Astrocyte (in vitro differentiated cells and primary cell): Measurements from ENCODE around the gene MEGF11. TPM values are rescaled to one million over a fixed set of nuclear protein-coding genes. Genes with fewer than 3 reads are reported as not detected.

Source experiments
- DNase-seq: peaks from one replicate; pipeline ENCODE4 v3.0.0-alpha.2; 2010; ENCODE audit warnings: low read depth
- FAIRE-seq: peaks from 2 replicates; lab custom pipeline; 2011; peaks lifted over from hg19 to GRCh38; lab: Jason Lieb, UNC
- H2AFZ ChIP-seq: 2 replicates; pipeline ENCODE4 v1.6.0; 2012; ENCODE audit warnings: low read depth, low read length, inconsistent platforms
- H3K27ac ChIP-seq: 2 replicates; pipeline ENCODE4 v1.5.1; 2011; ENCODE audit warnings: low read depth, low read length, inconsistent platforms
- H3K27me3 ChIP-seq: 2 replicates; pipeline ENCODE4 v1.6.0; 2011; ENCODE audit warnings: low read length, inconsistent platforms; ENCODE audit not compliant: insufficient read depth
- H3K36me3 ChIP-seq: 2 replicates; pipeline ENCODE4 v1.5.1; 2011; ENCODE audit warnings: low read length, inconsistent platforms; ENCODE audit not compliant: insufficient read depth
- H3K4me1 ChIP-seq: 2 replicates; pipeline ENCODE4 v1.5.1; 2011; ENCODE audit warnings: low read length, inconsistent platforms; ENCODE audit not compliant: insufficient read depth
- H3K4me2 ChIP-seq: 2 replicates; pipeline ENCODE4 v1.6.0; 2012; ENCODE audit warnings: low read length, inconsistent platforms
- H3K4me3 ChIP-seq: 2 replicates; pipeline ENCODE4 v1.5.1; 2011; ENCODE audit warnings: low read depth, mild to moderate bottlenecking, low read length, inconsistent platforms; ENCODE audit not compliant: insufficient read depth
- H3K79me2 ChIP-seq: 2 replicates; pipeline ENCODE4 v1.6.0; 2012; ENCODE audit warnings: mild to moderate bottlenecking, low read length, inconsistent platforms; ENCODE audit not compliant: insufficient read depth
- H3K9ac ChIP-seq: 2 replicates; pipeline ENCODE4 v1.6.0; 2012; ENCODE audit warnings: mild to moderate bottlenecking, low read length, inconsistent platforms
- H3K9me3 ChIP-seq: 2 replicates; pipeline ENCODE4 v1.5.1; 2012; ENCODE audit warnings: low read depth, mild to moderate bottlenecking, low read length, inconsistent platforms; ENCODE audit not compliant: insufficient read depth
- H4K20me1 ChIP-seq: 2 replicates; pipeline ENCODE4 v1.6.0; 2012; ENCODE audit warnings: low read length, inconsistent platforms; ENCODE audit not compliant: insufficient read depth
- H3K27ac Mint-ChIP-seq: one replicate; pipeline ENCODE4 v1.8.0; 2021; ENCODE audit warnings: mild to moderate bottlenecking, mixed read lengths; ENCODE audit not compliant: unreplicated experiment
- H3K27me3 Mint-ChIP-seq: one replicate; pipeline ENCODE4 v1.8.0; 2021; ENCODE audit warnings: low read depth, mixed read lengths; ENCODE audit not compliant: unreplicated experiment
- H3K36me3 Mint-ChIP-seq: one replicate; pipeline ENCODE4 v1.8.0; 2021; ENCODE audit warnings: low read depth, mixed read lengths; ENCODE audit not compliant: unreplicated experiment
- H3K4me1 Mint-ChIP-seq: one replicate; pipeline ENCODE4 v1.8.0; 2021; ENCODE audit warnings: low read depth, mixed read lengths; ENCODE audit not compliant: unreplicated experiment
- H3K4me3 Mint-ChIP-seq: one replicate; pipeline ENCODE4 v1.8.0; 2021; ENCODE audit warnings: mild to moderate bottlenecking, moderate library complexity, mixed read lengths; ENCODE audit not compliant: unreplicated experiment
- H3K9me3 Mint-ChIP-seq: one replicate; pipeline ENCODE4 v1.8.0; 2021; ENCODE audit warnings: mild to moderate bottlenecking, mixed read lengths; ENCODE audit not compliant: unreplicated experiment
- EZH2 ChIP-seq: IDR thresholded peaks from 2 replicates; pipeline ENCODE4 v1.6.1; 2012; ENCODE audit warnings: mild to moderate bottlenecking, low read length, inconsistent platforms; ENCODE audit not compliant: insufficient read depth
- total RNA-seq: library from RNA; stranded (reverse); gene quantifications from 2 replicates; pipeline ENCODE4 v1.2.1, GENCODE V29; 2021
- TF ChIP-seq, protein P1 (sequence below): IDR thresholded peaks from 2 replicates; pipeline ENCODE4 v1.5.1; 2011; ENCODE audit warnings: low read depth, mild to moderate bottlenecking, inconsistent platforms, low read length, moderate library complexity; ENCODE audit not compliant: insufficient read depth

Gene MEGF11
- total RNA-seq, 1 donor from 2014 or later = 0.16 TPM

DNA sequence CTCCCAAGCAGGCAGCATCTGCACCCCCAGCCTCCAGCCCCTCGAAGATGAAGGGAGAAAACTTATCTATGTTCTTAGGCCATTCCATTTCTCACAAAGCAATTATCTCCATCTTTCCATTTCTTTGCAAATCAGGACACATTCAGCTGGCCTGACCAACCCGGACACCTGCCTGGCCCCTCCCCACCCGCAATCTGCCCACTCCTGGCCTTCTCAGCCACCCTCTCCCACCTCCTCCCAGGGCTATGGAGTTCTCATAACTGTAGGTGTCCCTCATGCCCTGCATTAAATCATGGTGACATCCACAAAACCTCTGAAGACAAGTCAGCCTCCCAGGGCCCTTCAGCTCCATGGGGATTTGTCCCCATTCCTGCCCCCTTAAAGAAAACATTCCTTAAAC, 119.3 kb downstream of the MEGF11 start:
- H3K27ac Mint-ChIP-seq = peak overlapping the region; percentile 18
- peaks cover 7% of the 10 kb centered on the region for H3K9me3 Mint-ChIP-seq
- H3K4me1 Mint-ChIP-seq = no peaks in the 10 kb centered on the region
- no peak overlapping the region for H3K27ac ChIP-seq
- no peaks in the 10 kb centered on the region for H3K9me3 ChIP-seq
- no peak overlapping the region for H3K4me2 ChIP-seq
- peaks cover 83% of the 10 kb centered on the region for H3K27me3 Mint-ChIP-seq
- no peak for TF ChIP-seq EZH2
- TF ChIP-seq, protein P1, sequence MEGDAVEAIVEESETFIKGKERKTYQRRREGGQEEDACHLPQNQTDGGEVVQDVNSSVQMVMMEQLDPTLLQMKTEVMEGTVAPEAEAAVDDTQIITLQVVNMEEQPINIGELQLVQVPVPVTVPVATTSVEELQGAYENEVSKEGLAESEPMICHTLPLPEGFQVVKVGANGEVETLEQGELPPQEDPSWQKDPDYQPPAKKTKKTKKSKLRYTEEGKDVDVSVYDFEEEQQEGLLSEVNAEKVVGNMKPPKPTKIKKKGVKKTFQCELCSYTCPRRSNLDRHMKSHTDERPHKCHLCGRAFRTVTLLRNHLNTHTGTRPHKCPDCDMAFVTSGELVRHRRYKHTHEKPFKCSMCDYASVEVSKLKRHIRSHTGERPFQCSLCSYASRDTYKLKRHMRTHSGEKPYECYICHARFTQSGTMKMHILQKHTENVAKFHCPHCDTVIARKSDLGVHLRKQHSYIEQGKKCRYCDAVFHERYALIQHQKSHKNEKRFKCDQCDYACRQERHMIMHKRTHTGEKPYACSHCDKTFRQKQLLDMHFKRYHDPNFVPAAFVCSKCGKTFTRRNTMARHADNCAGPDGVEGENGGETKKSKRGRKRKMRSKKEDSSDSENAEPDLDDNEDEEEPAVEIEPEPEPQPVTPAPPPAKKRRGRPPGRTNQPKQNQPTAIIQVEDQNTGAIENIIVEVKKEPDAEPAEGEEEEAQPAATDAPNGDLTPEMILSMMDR = no peak
- H3K27me3 ChIP-seq = peaks cover 26% of the 10 kb centered on the region
- H3K36me3 ChIP-seq = no peaks in the 10 kb centered on the region
- no peaks in the 10 kb centered on the region for H4K20me1 ChIP-seq
- no peak for DNase-seq
- no peaks in the 10 kb centered on the region for H3K4me1 ChIP-seq
- H3K9ac ChIP-seq = no peak overlapping the region
- no peak overlapping the region for H3K4me3 ChIP-seq
- no peak overlapping the region for H2AFZ ChIP-seq
- no peak overlapping the region for H3K4me3 Mint-ChIP-seq
- H3K79me2 ChIP-seq = no peaks in the 10 kb centered on the region
- no peak for FAIRE-seq
- no peaks in the 10 kb centered on the region for H3K36me3 Mint-ChIP-seq

DNA sequence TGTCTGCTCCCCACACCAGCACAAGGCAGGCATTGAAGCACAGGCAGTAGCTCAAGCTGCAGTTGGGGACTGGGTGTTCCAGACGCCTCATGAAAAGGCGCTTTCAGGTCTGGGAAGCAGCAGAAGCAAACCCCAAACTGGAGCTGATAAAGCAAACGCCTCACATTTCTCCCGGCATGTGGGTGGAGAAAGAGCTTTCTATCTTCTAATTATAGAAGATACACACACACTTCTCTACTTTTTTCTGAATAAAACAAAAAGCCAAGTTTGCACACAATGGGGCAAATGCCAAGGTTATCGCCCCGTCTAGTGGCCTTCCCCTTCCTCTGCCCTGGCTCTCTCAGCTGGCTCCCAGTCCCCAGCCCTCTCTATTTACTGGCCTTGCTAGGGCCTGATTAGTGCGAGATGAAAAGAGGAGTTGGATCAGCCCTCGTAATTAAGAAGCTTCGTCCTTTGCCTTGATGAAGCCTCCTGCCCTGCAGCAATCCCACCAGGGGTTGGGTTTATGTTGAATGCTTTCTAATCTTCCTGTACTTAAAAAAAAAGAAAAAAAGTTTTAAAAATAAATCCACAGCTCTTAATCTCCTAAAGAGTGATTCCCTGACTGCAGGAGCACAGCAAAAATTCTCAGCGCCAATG, 120.2 kb downstream of the MEGF11 start:
- no peak overlapping the region for H2AFZ ChIP-seq
- no peak overlapping the region for H3K4me2 ChIP-seq
- H3K9ac ChIP-seq = no peak overlapping the region
- no peaks in the 10 kb centered on the region for H3K36me3 Mint-ChIP-seq
- H3K4me3 ChIP-seq = no peak overlapping the region
- no peaks in the 10 kb centered on the region for H3K79me2 ChIP-seq
- H4K20me1 ChIP-seq = no peaks in the 10 kb centered on the region
- DNase-seq (no peak), FAIRE-seq (no peak)
- H3K4me3 Mint-ChIP-seq = no peak overlapping the region
- peaks cover 7% of the 10 kb centered on the region for H3K9me3 Mint-ChIP-seq
- no peaks in the 10 kb centered on the region for H3K9me3 ChIP-seq
- TF ChIP-seq, protein P1 = no peak
- TF ChIP-seq EZH2 = no peak
- no peaks in the 10 kb centered on the region for H3K4me1 ChIP-seq
- no peaks in the 10 kb centered on the region for H3K4me1 Mint-ChIP-seq
- peaks cover 85% of the 10 kb centered on the region for H3K27me3 Mint-ChIP-seq
- H3K27ac Mint-ChIP-seq = no peak overlapping the region
- H3K36me3 ChIP-seq = no peaks in the 10 kb centered on the region
- H3K27me3 ChIP-seq = peaks cover 30% of the 10 kb centered on the region
- H3K27ac ChIP-seq = no peak overlapping the region

DNA sequence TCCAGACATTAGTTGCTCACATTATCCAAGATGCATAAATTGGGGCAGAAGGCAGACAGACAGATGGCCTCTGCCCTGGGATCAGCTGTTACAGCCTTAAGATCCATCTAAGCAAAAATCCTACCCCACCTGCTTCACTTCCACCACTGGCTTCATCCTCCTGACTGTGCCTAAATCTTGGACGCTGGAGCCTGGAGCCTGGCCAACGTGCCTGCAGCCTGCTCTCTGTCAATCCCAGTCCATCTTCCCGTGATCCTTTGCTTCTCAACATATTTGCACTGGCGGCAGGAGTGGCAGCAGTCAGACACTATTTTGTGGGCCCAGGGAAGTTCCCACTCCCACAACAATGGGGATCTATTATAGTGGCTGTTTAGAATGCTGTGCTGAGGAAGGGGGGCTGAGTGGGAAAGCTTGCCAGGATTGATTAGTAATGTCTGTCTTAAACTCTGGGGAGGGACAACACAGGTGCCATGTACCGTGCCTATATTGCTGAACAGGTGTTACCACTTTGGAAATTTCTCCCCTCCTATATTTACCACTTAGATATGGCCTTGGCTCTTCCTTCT, 121.2 kb downstream of the MEGF11 start:
- Histone ChIP-seq H2AFZ (no peak overlapping the region), H4K20me1 (no peaks in the 10 kb centered on the region), H3K27me3 (peaks cover 36% of the 10 kb centered on the region), H3K4me2 (no peak overlapping the region), H3K9me3 (no peaks in the 10 kb centered on the region), H3K4me3 (no peak overlapping the region), H3K36me3 (no peaks in the 10 kb centered on the region), H3K27ac (no peak overlapping the region), H3K79me2 (no peaks in the 10 kb centered on the region), H3K9ac (no peak overlapping the region), H3K4me1 (no peaks in the 10 kb centered on the region)
- Mint-ChIP-seq H3K4me1 (no peaks in the 10 kb centered on the region), H3K36me3 (no peaks in the 10 kb centered on the region), H3K9me3 (peaks cover 7% of the 10 kb centered on the region), H3K27me3 (peaks cover 82% of the 10 kb centered on the region), H3K4me3 (no peak overlapping the region), H3K27ac (no peak overlapping the region)
- no peak for DNase-seq
- no peak for FAIRE-seq
- TF ChIP-seq, protein P1 = no peak
- no peak for TF ChIP-seq EZH2
